ENCODE measurements around the gene FXYD1.

Gene FXYD1

DNA sequence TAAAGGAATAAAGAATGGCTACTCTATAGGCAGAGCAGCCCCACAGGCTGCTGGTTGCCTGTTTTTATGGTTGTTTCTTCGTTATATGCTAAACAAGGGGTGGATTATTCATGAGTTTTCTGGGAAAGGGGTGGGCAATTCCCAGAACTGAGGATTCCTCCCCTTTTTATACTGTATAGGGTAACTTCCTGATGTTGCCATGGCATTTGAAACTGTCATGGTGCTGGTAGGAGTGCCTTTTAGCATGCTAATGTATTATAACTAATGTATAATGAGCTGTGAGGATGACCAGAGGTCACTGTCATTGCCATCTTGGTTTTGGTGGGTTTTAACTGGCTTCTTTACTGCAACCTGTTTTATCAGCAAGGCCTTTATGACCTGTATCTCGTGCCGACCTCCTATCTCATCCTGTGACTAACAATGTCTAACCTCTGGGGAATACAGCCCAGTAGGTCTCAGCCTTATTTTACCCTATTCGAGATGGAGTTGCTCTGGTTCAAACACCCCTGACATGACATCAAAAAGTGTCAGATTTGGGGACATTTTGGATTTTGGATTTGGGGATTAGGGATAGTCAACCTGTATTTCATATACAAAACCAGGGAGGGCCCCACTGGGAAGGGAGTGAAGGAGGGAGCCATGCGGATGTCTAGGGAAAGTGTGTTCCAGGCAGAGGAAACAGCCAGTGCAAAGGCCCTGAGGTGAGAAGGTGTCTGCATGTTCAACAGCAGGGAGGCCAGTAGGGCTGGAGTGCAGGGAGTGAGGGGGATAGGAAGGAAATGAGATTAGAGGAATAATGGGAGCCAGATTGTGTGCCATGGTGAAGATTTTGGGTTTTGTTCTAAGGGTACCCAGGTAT, 26.8 kb downstream of the FXYD1 start:
- no peak for DNase-seq

DNA sequence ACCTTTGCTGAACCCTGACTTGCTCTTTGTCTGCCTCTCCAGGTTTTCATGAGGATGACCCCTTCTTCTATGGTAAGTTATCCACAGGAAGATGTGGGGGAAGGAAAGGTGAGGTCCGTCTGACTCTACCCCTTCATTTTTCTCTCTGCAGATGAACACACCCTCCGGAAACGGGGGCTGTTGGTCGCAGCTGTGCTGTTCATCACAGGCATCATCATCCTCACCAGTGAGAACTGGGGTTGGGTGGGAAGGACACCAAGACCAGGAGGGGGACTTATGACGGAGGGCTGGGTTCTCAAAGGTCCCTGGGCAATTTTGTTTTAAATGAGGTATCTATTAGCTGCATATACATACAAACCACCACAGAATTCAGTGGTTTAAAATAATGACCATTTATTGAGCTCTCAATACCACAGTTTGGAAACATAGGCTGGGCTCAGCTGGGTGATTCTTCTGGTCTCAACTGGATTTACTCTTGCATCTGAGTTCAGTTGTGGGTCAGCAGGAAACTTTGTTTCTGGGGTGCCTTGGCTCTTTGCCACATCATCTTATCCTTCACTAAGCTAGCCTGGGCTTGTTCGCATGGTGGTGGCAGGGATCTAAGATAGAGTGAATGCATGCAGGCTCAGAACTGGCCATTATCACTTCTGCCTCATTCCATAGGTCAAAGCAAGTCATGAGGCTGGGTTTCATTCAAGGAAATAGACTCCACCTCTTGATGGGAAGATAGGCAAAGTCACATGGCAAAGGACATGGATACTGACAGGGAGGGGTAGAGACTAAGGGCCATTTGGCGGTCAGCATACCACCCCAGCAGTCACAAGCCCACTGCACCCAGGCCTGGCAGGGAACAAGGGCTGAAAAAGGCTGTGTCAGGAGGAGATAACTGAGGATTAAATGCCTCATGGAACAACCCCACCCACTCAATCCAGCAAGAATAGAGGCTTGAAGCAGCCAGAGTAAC, 27.8 kb downstream of the FXYD1 start:
- DNase-seq = no peak

DNA sequence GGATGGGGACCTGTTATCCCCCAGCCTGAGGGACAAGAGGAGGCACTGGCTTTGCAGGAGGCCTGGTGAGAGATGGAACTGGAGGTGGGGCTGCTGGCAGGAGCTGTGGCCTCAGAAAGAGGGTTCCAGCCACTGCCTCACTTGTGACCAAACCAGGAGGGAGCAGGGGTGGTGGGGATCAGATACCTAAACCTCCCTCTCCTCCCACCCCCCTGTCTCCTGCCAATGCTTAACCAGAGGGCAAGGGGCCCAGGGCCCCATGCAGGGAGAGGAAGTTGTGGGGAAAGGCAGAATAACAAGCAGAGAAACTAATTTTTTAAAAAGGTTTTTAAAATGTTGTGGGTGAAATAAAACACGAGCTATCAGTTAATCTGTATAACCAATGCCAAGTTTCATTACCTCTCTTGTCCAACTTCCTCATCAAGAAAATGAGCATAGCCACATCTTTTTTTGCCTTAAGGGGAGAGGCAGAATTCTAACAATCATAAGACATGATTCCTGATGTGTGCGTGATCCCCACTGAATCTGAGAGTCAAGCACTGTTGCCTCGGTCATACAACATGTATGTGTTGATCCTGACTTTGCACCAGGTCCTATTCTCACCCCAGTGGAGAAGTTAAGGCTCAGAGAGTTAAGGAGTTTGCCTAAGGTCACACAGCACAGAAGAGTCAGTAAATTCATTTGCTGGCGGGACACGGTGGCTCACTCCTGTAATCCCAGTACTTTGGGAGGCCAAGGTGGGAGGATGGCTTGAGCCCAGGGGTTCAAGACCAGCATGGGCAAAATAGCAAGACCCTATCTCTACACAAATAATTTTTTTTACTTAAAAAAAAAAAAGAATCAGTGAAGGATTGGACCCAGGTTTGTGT, 28.9 kb downstream of the FXYD1 start:
- no peak for DNase-seq

DNA sequence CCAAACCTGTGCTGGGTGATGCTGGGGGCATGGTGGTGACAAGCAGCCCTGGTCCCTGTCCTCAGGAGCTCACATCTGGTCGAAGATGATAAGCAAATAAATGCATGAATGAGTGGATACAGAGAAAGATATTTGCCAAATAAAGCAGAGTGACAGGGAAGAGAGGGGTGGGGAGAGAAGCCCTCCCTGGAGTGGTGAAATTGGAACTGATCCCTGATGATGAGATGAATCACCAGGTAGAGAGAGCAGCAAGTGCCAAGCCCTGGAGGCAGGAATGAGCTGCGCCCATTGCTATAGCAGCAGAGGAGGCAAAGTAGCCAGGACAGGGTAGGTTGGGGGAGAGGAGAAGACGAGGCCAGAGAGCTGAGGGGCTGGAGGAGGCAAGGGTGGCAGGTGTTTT, 29.6 kb downstream of the FXYD1 start:
- no peak for DNase-seq

DNA sequence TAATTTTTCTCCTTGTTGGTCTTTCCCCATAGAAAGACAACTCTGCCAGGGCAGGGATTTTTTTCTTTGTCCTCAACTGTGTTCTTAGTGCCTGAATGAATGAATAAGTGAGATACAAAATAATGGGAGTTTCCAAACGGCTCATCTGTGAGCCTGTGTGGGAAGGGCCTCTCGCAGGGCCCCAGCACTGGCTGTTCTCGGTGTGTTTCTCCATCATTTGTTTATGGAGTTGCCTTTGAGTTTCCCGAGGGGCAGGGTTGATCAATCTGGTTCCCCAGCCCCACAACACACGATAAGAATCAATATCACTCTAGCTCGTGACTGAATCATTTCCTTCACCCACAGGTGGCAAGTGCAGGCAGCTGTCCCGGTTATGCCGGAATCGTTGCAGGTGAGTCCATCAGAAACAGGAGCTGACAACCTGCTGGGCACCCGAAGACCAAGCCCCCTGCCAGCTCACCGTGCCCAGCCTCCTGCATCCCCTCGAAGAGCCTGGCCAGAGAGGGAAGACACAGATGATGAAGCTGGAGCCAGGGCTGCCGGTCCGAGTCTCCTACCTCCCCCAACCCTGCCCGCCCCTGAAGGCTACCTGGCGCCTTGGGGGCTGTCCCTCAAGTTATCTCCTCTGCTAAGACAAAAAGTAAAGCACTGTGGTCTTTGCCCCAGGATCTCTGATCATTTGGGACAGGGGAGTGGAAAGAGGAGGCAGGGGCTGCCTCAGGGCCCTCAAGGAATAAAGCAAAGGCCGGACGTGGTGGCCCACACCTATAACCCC, 30.8 kb downstream of the FXYD1 start:
- DNase-seq = no peak

DNA sequence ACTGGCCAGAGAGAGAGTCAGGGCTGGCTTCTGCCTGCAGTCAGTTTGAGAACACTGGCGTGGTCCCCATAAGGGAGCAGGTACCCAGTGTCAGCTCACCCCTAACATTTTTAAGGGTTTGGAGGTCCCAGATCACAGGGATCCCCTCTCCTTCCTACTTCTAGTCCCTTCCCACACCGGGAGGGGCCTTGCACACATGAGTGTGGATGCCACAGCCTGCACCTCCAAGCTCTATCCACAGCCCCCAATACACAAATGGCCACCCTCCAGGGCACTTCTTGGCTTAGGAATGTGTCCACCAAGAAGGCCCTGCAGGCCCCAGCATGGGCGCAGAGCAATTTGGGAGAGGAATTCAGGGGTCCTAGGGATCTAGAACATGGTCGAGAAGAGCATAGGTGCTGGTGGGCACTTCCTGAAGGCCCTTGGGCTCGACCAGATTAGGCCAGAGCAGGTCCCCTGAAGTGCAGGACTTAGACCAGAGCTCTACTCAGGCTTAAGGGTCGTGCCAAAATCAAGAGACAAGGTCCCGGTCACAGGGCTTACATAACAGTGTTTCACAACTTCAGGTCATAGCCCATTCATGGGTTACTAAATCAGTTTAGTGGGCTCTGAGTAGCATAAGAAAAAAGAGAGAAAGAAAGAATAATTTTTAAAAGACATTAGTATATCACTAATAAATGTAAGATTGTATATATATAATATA, 31.9 kb downstream of the FXYD1 start:
- DNase-seq = no peak

DNA sequence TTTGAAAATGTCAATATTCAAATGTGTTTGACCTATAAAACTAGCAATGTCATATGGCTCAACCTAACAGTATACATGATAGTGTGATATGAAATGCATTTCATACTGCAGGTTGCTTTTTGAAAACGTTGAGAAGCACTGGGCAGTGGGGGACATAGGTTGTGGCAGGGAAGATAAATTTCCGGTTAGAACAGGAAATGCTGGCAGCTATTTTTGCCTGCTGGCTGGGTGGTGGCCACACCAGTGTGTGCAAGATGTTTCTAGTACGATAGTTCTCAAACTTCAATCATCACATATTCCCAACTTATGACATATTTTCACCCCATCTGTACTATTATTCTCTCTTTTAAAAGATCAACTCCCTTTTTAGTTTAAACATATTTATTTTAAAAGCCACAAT, 33.1 kb downstream of the FXYD1 start:
- no peak for DNase-seq

DNA sequence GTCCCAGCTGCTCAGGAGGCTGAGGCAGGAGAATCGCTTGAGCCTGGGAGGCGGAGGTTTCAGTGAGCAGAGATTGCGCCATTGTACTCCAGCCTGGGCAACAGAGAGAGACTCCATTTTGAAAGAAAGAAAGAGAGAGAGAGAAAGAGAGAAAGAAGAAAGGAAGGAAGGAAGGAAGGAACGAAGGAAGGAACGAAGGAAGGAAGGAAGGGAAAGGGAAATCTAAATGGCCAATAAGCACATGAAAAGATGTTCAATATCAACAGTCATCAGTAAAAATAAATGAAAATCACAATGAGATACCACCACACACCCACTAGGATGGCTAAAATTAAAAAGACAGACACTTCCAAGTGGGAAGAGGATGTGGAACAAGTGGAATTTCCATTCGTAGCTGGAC, 35.6 kb downstream of the FXYD1 start:
- DNase-seq = no peak

DNA sequence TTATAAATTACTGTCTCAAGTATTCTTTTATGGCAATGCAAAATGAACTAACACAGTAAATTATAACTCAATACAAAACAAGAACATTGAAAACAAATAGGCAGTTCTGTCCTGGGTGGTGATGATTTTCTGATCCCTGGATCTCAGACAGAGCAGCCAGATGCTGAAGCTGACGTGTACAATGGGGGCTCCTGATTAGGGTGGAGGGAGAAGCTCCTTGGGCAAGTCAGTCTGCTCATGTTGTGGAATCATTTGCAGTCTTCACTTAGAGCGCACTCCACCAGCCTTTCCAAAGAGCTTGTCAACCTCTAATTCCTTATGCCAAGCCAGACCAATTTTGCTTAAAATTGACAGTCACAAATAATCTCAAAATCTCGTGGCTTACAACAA, 37.6 kb downstream of the FXYD1 start:
- no peak for DNase-seq

DNA sequence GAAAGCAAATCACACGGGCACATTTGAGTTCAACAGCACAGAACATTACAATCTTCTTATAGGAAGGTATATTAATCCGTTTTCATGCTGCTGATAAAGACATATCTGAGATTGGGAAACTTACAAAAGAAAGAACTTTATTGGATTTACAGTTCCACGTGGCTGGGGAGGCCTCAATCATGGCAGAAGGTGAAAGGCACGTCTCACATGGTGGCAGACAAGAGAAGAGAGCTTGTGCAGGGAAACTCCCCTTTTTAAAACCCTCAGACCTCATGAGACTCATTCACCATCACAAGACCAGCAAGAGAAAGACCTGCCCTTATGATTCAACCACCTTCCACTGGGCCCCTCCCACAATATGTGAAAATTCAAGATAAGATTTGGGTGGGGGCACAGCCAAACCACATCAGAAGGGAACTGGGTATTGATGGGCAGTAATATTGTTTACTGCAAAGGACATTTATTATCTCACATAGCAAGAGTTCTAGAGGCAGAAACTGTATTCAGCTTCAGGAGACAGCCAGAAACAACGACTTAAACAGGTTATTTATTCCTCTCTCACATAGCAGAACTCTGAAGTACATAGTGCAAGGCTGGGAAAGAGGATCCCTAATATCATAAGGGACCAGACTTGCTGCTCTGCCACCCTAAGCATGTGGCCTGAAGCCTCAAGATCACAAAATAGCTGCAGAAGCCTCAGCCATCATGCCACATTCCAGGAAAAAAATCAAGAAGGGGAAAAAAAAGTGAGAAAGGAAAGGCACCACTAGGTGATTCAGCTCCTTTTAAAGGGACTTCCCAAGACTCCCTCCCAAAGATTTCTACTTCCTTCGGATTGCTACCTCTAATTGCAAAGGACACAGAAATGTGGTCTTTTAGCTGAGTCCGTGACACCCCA, 39.0 kb downstream of the FXYD1 start:
- DNase-seq = no peak

DNA sequence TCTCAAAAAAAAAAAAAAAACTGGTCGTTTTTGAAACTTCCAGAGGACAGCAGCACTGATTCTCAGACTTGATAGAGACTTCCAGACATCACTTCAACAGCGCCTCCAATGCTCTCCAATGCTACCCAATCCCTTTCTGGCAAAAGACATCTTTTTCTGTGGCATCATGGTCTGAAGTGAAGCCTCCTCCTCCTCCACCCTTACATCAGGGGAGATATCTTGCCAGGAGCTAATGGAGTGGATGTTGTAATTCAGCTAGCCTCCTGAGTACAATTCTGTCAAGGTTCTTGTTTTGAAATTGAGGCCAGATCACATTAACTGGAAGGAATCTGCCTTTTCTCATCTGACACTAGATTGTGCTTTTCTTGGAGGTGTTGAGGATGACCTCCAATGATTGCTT, 40.1 kb downstream of the FXYD1 start:
- DNase-seq = no peak

DNA sequence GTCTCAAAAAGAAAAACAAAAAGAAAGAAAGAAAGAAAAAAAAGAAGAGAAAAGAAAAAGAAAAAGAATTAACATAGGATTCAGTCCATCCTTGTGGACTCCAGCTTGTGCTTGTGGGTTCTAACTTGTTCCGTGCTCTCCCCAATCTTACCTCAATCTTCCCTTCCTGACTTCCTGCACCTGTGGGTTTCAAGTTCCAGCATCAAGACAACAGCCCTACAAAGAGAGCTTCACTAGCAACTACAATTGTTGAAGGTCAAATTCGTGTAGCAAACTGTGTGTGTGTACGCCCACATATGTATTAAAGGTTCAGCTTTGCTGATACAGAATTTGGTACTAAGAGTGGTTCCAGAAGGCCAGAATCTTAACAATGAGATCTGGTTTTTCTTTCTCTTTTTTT, 41.2 kb downstream of the FXYD1 start:
- DNase-seq = no peak

DNA sequence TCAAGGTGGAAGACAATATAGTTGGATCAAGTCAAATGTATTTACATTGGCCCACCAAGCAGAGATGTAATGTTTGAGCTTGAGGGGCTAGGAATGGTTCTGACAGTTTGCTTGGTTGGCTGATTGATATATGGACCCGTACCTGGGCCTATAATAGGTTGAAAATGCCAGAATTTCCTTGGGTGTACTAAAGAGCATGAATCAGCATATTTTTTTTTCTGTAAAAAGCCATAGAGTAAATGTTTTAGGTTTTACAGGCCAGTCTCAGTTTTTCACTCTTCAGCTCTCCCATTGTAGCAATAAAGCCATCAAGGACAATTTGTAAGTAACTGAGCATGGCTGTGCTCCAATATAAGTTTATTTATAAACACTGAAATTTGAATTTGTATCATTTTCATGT, 42.8 kb downstream of the FXYD1 start:
- DNase-seq = no peak

DNA sequence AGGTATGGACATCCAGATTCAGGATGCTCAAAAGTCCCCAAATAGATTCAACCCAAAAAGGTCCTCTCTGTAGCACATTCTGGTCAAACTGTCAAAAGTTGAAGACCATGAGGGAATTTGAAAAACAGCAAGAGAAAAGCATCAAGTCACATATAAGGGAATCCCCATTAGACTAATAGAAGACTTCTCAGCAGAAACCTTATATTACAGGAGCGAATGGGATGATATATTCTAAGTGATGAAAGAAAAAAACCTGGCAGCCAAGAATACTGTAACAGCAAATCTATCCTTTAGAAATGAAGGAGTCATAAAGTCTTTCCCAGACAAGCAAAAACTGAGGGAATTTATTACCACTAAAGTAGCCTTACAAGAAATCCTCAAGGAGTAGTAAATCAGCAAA, 45.6 kb downstream of the FXYD1 start:
- no peak for DNase-seq

DNA sequence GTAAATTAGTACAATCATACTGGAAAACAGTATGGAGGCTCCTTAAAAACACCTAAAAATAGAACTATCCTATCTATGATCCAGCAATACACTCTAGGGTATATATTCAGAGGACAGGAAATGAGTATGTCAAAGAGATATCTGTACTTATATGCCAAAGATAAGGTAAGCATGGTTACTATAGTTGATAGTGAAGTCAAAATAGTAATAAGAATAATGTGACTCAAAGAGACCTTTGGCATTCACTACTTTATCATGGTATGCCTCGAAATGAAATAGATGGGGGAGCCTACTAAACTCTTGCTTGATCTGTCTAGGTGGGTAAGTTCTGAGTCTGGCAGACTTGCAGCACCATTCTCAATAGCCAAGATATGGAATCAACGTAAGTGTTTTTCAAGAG, 46.3 kb downstream of the FXYD1 start:
- DNase-seq = no peak
